DMS114 treated with DMSO at 0.1 percent for 48 hours (cell line): ENCODE measurements around the gene IGFBP2.
A peak's percentile ranks its signal among the peaks of the same experiment; 100 is the strongest.
"Not testable (repeated sequence)": the region's sequence is repeated elsewhere in the genome, so short reads cannot be mapped to it uniquely, and the experiment has no call there.

Source experiments
- DNase-seq: peaks from one replicate; lab custom pipeline; 2025; ENCODE audit not compliant: unreplicated experiment; lab: John Stamatoyannopoulos, UW

The IGFBP2 gene, protein sequence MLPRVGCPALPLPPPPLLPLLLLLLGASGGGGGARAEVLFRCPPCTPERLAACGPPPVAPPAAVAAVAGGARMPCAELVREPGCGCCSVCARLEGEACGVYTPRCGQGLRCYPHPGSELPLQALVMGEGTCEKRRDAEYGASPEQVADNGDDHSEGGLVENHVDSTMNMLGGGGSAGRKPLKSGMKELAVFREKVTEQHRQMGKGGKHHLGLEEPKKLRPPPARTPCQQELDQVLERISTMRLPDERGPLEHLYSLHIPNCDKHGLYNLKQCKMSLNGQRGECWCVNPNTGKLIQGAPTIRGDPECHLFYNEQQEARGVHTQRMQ

DNA sequence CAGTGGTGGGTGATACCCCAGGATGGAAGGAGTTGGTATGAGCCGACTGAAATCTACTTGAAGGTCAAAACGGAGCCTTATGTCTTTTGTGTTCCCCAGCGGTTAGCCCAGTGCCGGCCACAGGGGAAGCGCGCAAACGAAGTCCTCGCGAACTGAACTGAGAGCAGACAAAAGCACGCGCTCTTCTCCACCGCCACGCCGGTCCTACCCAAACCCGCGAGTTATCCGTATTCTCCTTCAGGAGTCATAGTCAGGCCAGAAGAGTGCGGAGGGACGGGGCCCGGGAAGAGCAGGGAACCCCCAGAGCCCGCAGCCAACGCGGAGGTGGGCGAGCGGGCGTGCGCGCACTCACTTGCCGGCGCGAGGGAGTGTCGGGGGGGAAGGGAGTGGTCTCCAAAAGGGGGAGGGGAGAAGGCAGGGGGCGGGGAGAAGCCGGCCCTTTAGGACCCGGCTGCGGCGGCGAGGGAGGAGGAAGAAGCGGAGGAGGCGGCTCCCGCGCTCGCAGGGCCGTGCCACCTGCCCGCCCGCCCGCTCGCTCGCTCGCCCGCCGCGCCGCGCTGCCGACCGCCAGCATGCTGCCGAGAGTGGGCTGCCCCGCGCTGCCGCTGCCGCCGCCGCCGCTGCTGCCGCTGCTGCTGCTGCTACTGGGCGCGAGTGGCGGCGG lies at the start of gene IGFBP2:
TSS of gene IGFBP2 (plus strand) at position 469 of the 664 bp plus-strand sequence. CDS start at position 573, 104 bp downstream.
- DNase-seq = peak; percentile 58

DNA sequence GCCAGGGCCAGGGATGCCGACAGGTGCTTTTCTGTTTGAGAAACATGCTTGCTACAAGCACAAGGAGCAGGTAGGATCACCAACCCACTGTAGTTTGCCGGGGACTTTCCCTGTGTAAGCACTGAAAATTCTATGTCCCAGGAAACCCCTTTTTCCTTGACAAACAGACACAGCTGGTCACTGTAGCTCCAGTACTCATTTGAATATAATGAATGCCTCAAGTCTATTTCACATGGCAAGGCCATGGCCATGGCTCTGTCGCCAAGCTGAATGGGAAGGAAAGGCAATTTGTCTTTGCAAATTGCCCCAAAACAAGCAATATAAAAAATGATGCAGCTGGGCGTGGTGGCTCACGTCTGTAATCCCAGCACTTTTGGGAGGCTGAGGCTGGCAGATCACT lies 49.6 kb upstream of the IGFBP2 start:
- no peak for DNase-seq

DNA sequence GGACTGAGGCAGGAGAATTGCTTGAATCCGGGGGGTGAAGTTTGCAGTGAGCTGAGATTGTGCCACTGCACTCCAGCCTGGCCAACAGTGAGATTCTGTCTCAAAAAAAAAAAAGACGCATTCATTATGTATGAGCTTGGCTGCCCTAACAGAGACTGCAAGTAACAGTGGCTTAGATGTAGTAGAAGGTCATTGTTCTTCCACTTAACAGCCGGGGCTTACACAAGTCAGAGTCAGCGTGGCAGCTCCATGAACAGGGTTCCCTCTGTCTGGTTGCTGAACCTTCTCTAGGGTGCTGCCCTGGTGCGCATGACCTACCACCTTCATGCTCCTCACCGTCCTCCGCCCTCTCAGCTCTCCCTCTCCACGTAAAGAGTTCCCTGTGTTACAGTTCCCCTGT lies 49.1 kb upstream of the IGFBP2 start:
- DNase-seq = no peak

GRCh38 chr2:216585441-216585840 lies 47.8 kb upstream of the IGFBP2 start:
- DNase-seq = no peak

GRCh38 chr2:216588861-216589710 lies 44.1 kb upstream of the IGFBP2 start:
- no peak for DNase-seq

GRCh38 chr2:216589791-216590190 lies 43.4 kb upstream of the IGFBP2 start:
- no peak for DNase-seq

GRCh38 chr2:216590780-216591179 lies 42.4 kb upstream of the IGFBP2 start:
- no peak for DNase-seq

DNA sequence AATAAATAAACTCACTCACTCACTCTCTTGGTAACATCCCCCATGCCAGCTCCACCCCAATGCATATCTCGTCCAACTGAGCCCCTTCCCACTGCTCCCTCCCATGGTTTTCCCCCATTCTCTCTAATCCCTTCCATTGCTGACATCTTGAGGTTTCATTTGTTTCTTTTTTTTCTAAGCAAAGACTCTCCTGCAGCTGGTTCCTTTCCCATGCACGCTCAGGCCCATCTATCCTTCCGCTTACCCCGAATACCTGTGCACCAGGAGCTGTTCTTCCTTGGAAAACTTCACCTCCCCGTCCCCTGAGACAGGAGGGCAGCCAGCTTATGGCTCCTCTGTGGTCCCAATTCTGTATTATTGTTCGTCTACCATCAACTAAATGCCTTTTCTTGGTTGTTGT lies 41.7 kb upstream of the IGFBP2 start:
- no peak for DNase-seq

DNA sequence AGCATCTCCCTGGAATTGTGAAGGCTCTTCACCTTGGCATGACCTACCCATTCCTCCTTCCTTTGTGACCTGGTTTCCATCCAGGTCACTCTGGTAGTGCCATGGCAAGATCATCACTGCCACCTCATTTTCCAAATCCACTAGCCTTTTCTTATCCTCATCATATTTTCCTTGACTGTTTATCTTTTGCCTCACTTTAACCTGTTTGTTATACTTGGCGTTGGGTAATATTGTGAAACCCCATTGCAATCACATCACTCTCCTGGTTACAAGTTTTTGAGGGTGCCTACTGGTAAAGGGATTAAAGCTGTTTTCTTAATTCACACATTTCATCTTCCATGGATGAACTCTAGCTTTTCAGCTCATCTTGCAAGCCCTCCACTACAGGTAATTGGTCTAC lies 39.1 kb upstream of the IGFBP2 start:
- no peak for DNase-seq

GRCh38 chr2:216596236-216596979 lies 36.8 kb upstream of the IGFBP2 start:
- no peak for DNase-seq

DNA sequence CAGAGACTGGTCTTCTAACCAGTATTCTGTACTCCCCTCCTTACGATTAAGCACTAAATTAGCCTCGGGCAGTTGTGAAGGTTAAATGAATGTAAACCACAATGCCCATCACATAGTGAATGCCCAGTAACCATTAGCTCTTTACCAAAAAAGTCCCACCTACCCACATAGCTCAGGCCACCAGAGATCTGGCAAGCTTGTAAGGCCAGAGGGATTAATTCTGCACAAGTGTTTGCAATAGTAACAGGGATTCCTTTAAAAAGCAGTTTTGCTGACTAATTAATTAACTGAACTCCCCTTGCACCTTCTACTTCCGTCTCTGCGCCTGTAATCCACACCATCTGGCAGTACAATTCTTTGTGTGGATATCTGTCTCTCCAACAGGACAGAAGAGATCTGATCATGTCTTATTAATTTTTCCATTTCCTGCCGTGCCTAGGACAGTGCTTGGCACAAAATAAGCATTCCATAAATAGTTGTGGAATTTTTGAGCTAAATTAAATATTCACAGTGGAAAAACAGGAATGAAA lies 36.2 kb upstream of the IGFBP2 start:
- no peak for DNase-seq

GRCh38 chr2:216597825-216598224 lies 35.4 kb upstream of the IGFBP2 start:
- not testable (repeated sequence) for DNase-seq

- DNase-seq = no peak
Observed at GRCh38 chr2:216601632-216602409, 31.4 kb upstream of the IGFBP2 start.

DNA sequence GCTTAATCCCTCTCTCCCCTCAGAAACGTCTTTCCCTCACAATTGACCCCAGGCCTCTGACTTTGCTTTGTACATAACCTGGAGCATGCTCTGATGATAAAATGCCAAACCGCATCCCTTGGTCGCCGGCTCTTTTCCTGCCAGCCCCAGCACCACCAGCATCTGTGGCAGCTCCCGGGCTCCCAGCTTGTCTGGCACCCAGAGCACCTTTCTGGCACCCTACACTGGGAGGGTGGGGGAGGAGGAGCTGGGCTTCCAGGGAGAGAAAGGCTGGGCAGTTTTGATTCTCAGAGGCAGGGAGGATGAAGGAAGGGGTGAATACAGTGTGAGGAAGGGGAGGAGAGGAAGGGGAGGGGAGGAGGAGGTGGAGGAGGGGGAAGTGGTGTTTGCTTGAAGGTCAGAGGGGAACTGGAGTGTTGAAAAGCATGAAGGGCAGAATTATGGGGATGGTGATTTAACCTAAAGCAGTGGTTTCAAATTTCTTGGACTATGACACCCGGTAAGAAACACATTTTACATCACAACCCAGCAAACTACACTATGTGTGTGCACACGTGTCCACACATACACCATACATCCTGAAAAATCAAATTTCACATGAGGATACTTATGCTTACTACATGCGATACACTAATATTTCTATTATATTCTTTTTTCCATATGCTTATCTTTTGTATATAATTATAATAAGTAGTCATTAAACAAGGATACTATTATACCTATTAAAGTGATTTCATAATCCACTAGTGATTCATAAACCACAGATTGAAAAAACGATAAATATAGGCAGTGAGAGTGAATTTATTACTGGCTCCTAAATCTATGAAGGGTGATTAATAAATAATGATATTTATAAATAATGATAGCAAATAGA lies 30.0 kb upstream of the IGFBP2 start:
- DNase-seq = no peak

GRCh38 chr2:216603884-216604245 lies 29.4 kb upstream of the IGFBP2 start:
- no peak for DNase-seq

- no peak for DNase-seq
Observed at GRCh38 chr2:216604458-216604857, 28.8 kb upstream of the IGFBP2 start.

GRCh38 chr2:216606551-216607276 lies 26.5 kb upstream of the IGFBP2 start:
- no peak for DNase-seq

- DNase-seq = no peak
Observed at GRCh38 chr2:216607277-216607560, 26.0 kb upstream of the IGFBP2 start.

DNA sequence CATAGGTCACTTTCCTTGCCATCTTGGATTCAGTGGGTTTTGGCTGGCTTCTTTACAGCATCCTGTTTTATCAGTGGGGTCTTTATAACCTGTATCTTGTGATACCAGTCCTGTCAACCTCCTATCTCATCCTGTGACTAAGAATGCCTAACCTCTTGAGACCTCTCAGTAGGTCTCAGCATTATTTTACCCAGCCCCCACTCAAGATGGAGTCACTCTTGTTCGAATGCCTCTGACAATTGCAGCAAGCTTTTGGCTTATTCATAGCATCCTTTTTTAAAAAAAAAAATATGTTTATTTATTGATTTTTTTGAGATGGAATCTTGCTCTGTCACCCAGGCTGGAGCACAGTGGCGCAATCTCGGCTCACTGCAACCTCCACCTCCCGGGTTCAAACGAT lies 24.7 kb upstream of the IGFBP2 start:
- no peak for DNase-seq
